GM23338 (cell line): Measurements from ENCODE around the gene AOC3. TPM values are rescaled to one million over a fixed set of nuclear protein-coding genes. Genes with fewer than 3 reads are reported as not detected.

Experiments used
- ATAC-seq: fragments of 200-7000 bp; cut with Tn5 transposase; 3 replicates; pipeline ENCODE4 v1.9.1; 2020
- DNase-seq: peaks from one replicate; pipeline ENCODE4 v3.0.0-alpha.2; 2015; ENCODE audit warnings: low spot score
- H2AFZ ChIP-seq: fragments of 200-600 bp; sonication (generic); 2 replicates; pipeline ENCODE4 v1.8.0; 2016; ENCODE audit warnings: antibody characterized with exemption, mild to moderate bottlenecking, moderate library complexity
- H3F3A ChIP-seq: fragments of 200-600 bp; sonication (generic); replicated peaks from 2 replicates; pipeline ENCODE4 v1.8.0; 2017; ENCODE audit warnings: antibody characterized with exemption, mixed run types, low read depth
- H3K27ac ChIP-seq: fragments of 200-600 bp; sonication (generic); 2 replicates; pipeline ENCODE4 v1.6.1; 2016; ENCODE audit warnings: low read depth
- H3K27me3 ChIP-seq: fragments of 200-600 bp; sonication (generic); 2 replicates; pipeline ENCODE4 v1.8.0; 2016; ENCODE audit warnings: mild to moderate bottlenecking, mixed run types, moderate library complexity; ENCODE audit not compliant: insufficient read depth
- H3K36me3 ChIP-seq: fragments of 200-600 bp; sonication (generic); 2 replicates; pipeline ENCODE4 v1.8.0; 2016; ENCODE audit warnings: mild to moderate bottlenecking; ENCODE audit not compliant: insufficient read depth
- H3K4me1 ChIP-seq: fragments of 200-600 bp; sonication (generic); 2 replicates; pipeline ENCODE4 v1.8.0; 2016; ENCODE audit warnings: mild to moderate bottlenecking, moderate library complexity; ENCODE audit not compliant: insufficient read depth
- H3K4me2 ChIP-seq: fragments of 200-600 bp; sonication (generic); 2 replicates; pipeline ENCODE4 v1.7.1; 2017; ENCODE audit warnings: mixed run types
- H3K4me3 ChIP-seq: fragments of 200-600 bp; sonication (generic); 2 replicates; pipeline ENCODE4 v1.6.1; 2016; ENCODE audit warnings: mixed run types
- H3K79me2 ChIP-seq: fragments of 200-600 bp; sonication (generic); replicated peaks from 2 replicates; pipeline ENCODE4 v1.8.0; 2017; ENCODE audit warnings: mild to moderate bottlenecking; ENCODE audit not compliant: insufficient read depth
- H3K9me2 ChIP-seq: fragments of 200-600 bp; sonication (generic); 2 replicates; pipeline ENCODE4 v1.8.0; 2017; ENCODE audit not compliant: insufficient read depth
- H4K20me1 ChIP-seq: fragments of 200-600 bp; sonication (generic); replicated peaks from 2 replicates; pipeline ENCODE4 v1.8.0; 2017; ENCODE audit warnings: mild to moderate bottlenecking; ENCODE audit not compliant: insufficient read depth
- H3K27ac Mint-ChIP-seq: 2 replicates; pipeline ENCODE4 v1.8.0; 2020; ENCODE audit warnings: inconsistent platforms, mild to moderate bottlenecking, moderate library complexity, mixed read lengths
- H3K27me3 Mint-ChIP-seq: 3 replicates; pipeline ENCODE4 v1.8.0; 2022; ENCODE audit warnings: low read depth, mild to moderate bottlenecking, moderate library complexity, mixed read lengths, inconsistent platforms; ENCODE audit not compliant: insufficient read depth, poor library complexity
- H3K36me3 Mint-ChIP-seq: 3 replicates; pipeline ENCODE4 v1.8.0; 2021; ENCODE audit warnings: low read depth, mild to moderate bottlenecking, inconsistent platforms, moderate library complexity, mixed read lengths
- H3K4me1 Mint-ChIP-seq: 3 replicates; pipeline ENCODE4 v1.8.0; 2020; ENCODE audit warnings: mild to moderate bottlenecking, inconsistent platforms, mixed read lengths
- H3K4me3 Mint-ChIP-seq: 3 replicates; pipeline ENCODE4 v1.8.0; 2021; ENCODE audit warnings: moderate library complexity, mild to moderate bottlenecking, inconsistent platforms, mixed read lengths
- H3K9me3 Mint-ChIP-seq: 3 replicates; pipeline ENCODE4 v1.8.0; 2020; ENCODE audit warnings: moderate library complexity, mild to moderate bottlenecking, inconsistent platforms, mixed read lengths
- CREB1 ChIP-seq: fragments of 250-450 bp; sonication (Bioruptor Pico); IDR thresholded peaks from 2 replicates; pipeline ENCODE4 v1.5.0; 2020; ENCODE audit warnings: low read depth, mild to moderate bottlenecking, moderate library complexity
- EZH2phosphoT487 ChIP-seq: fragments of 200-600 bp; sonication (generic); IDR thresholded peaks from one replicate; pipeline ENCODE4 v1.8.1; 2018; ENCODE audit warnings: antibody characterized with exemption; ENCODE audit not compliant: unreplicated experiment
- JUNB ChIP-seq: IDR thresholded peaks from one replicate; pipeline ENCODE4 v1.6.1; 2016; ENCODE audit warnings: antibody characterized with exemption; ENCODE audit not compliant: unreplicated experiment
- STAT1 ChIP-seq: IDR thresholded peaks from one replicate; pipeline ENCODE4 v1.6.1; 2016; ENCODE audit warnings: antibody characterized with exemption; ENCODE audit not compliant: unreplicated experiment
- ZNF462 ChIP-seq: fragments of 250-450 bp; sonication (Bioruptor Pico); IDR thresholded peaks from 2 replicates; pipeline ENCODE4 v1.5.0; 2020; ENCODE audit warnings: mild to moderate bottlenecking, moderate library complexity
- long read RNA-seq: library from polyadenylated mRNA; unstranded; transcript quantifications from one replicate; pipeline ENCODE4 v2.0.0, GENCODE V29; 2020; ENCODE audit not compliant: unreplicated experiment
- polyA plus RNA-seq: library from polyadenylated mRNA; unstranded; fragments of >200 nt; fragmentation: Nextera tagmentation; extraction: Ambion mirVana; gene quantifications from 2 replicates; pipeline ENCODE4 v1.2.1, GENCODE V29; 2016
- total RNA-seq: library from RNA; depleted of rRNA; stranded (reverse); fragments of >200 nt; shearing (Covaris generic); gene quantifications from 2 replicates; pipeline ENCODE4 v1.2.3, GENCODE V29; 2014; rRNA removed

The AOC3 gene
- 1.4 and 1.6 TPM in 2 replicates for total RNA-seq
- 1.7 and 2.6 TPM in 2 replicates for polyA plus RNA-seq
- long read RNA-seq: 0 reads

GRCh38 chr17:42850954-42851353 is at the start of gene AOC3:
Gene AOC3 (plus strand): TSS chr17:42851199. CDS start chr17:42851344, 145 bp downstream.
- H3K4me2 ChIP-seq: no peak within 1 kb of the TSS
- H4K20me1 ChIP-seq: no peaks in the 10 kb centered on the region; the same call in 1 of the 2 replicates
- TF ChIP-seq EZH2phosphoT487: no peak
- TF ChIP-seq STAT1: no peak
- no peak for TF ChIP-seq JUNB
- TF ChIP-seq ZNF462 (CRISPR knock-in tag): no peak
- TF ChIP-seq CREB1 (CRISPR knock-in tag): no peak
- H3K9me2 ChIP-seq: no peaks in the 10 kb centered on the region
- no peak within 1 kb of the TSS for H2AFZ ChIP-seq
- no peaks in the 10 kb centered on the region for H3K27me3 ChIP-seq
- DNase-seq: peak; percentile 29
- no peak within 1 kb of the TSS for H3K27ac ChIP-seq
- H3K4me3 Mint-ChIP-seq: no peak within 1 kb of the TSS
- ATAC-seq: peak; percentile 35
- no peaks in the 10 kb centered on the region; the same call in 1 of the 3 replicates for H3K9me3 Mint-ChIP-seq
- H3K27me3 Mint-ChIP-seq: peaks cover 3% of the 10 kb centered on the region
- H3K36me3 ChIP-seq: no peaks in the 10 kb centered on the region
- H3K27ac Mint-ChIP-seq: no peak within 1 kb of the TSS; the same call in 1 of the 2 replicates
- H3K4me3 ChIP-seq: no peak within 1 kb of the TSS
- 0 out of 2 replicates have a peak, but pooled peaks cover 5% of the 10 kb centered on the region for H3F3A ChIP-seq
- peaks cover 7% of the 10 kb centered on the region for H3K36me3 Mint-ChIP-seq
- H3K79me2 ChIP-seq: no peaks in the 10 kb centered on the region
- peaks cover 5% of the 10 kb centered on the region; the same call in 2 of the 3 replicates for H3K4me1 Mint-ChIP-seq
- H3K4me1 ChIP-seq: no peaks in the 10 kb centered on the region
